ENCODE results near the gene KANK3.
"Not testable (repeated sequence)": the region's sequence is repeated elsewhere in the genome, so short reads cannot be mapped to it uniquely, and the experiment has no call there.

Gene KANK3

DNA sequence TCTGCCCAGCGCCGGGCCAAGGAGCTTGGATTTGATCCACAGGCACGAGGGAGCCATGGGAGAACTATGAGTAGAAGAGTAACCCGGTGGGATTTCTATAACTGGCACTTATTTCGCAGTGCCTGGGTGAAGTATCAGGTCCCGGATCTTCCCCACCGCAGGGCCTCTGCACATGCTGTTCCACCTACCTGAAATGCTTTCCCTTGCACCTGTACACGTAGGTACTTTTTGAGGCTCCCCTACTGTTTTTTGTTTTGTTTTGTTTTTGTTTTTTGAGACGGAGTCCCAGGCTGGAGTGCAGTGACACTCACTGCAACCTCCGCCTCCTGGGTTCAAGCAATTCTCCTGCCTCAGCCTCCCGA is 402 bp upstream of the KANK3 start:
- H3K36me3 ChIP-seq (ENCODE audit: control insufficient read depth, insufficient read depth, low read length): no peaks in the 10 kb centered on the region
- H3K9ac ChIP-seq (ENCODE audit: low read length): no peak overlapping the region
- peaks cover 5% of the 10 kb centered on the region for H3K4me1 ChIP-seq (ENCODE audit: control insufficient read depth, insufficient read depth, low read length)
- H3K4me3 ChIP-seq (ENCODE audit: low read length): no peak overlapping the region
- H3K9me3 ChIP-seq (ENCODE audit: control insufficient read depth, low read length): no peaks in the 10 kb centered on the region
- peaks cover 42% of the 10 kb centered on the region for H3K27me3 ChIP-seq (ENCODE audit: control insufficient read depth, insufficient read depth, low read length)

DNA sequence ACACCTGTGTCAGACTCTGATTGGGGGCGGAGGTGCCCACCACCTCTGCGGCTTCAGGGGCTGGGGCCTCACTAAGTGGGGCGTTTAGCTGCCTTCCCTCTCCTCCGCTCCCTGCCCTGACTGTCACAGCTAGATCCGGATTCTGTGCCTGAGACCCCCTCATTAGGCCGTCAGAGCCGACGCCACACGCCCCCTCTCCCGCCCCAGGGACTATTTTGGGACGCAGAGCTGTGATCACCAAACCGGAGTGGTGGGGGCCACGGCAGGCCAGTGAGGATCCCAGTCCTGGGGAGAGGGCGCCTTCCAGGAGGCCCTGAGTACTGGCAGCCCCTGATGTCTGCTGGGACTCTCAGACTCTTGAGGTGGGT is 762 bp downstream of the KANK3 start:
- Histone ChIP-seq H3K4me3 (ENCODE audit: low read length) (no peak overlapping the region), H3K27me3 (ENCODE audit: control insufficient read depth, insufficient read depth, low read length) (peaks cover 47% of the 10 kb centered on the region), H3K9me3 (ENCODE audit: control insufficient read depth, low read length) (no peaks in the 10 kb centered on the region), H3K36me3 (ENCODE audit: control insufficient read depth, insufficient read depth, low read length) (no peaks in the 10 kb centered on the region), H3K9ac (ENCODE audit: low read length) (no peak overlapping the region), H3K4me1 (ENCODE audit: control insufficient read depth, insufficient read depth, low read length) (peaks cover 9% of the 10 kb centered on the region)

DNA sequence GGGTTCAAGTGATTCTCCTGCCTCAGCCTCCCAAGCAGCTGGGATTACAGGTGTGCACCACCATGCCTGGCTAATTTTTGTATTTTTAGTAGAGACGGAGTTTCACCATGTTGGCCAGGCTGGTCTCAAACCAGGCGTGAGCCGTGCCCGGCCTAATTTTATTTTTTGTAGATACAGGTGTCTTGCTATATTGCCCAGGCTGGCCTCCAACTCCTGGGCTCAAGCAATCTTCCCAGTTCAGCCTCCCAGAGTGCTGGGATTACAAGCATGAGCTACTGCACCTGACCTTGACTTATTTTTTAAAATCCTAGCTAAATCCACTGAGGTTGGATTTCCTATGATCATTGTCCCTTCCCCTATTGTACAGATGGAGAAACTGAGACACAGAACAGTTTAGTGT is 1.6 kb downstream of the KANK3 start:
- H3K9me3 ChIP-seq (ENCODE audit: control insufficient read depth, low read length); H3K36me3 ChIP-seq (ENCODE audit: control insufficient read depth, insufficient read depth, low read length); H3K4me1 ChIP-seq (ENCODE audit: control insufficient read depth, insufficient read depth, low read length); H3K4me3 ChIP-seq (ENCODE audit: low read length); H3K9ac ChIP-seq (ENCODE audit: low read length): not testable (repeated sequence)
- H3K27me3 ChIP-seq (ENCODE audit: control insufficient read depth, insufficient read depth, low read length): peaks cover 52% of the 10 kb centered on the region

DNA sequence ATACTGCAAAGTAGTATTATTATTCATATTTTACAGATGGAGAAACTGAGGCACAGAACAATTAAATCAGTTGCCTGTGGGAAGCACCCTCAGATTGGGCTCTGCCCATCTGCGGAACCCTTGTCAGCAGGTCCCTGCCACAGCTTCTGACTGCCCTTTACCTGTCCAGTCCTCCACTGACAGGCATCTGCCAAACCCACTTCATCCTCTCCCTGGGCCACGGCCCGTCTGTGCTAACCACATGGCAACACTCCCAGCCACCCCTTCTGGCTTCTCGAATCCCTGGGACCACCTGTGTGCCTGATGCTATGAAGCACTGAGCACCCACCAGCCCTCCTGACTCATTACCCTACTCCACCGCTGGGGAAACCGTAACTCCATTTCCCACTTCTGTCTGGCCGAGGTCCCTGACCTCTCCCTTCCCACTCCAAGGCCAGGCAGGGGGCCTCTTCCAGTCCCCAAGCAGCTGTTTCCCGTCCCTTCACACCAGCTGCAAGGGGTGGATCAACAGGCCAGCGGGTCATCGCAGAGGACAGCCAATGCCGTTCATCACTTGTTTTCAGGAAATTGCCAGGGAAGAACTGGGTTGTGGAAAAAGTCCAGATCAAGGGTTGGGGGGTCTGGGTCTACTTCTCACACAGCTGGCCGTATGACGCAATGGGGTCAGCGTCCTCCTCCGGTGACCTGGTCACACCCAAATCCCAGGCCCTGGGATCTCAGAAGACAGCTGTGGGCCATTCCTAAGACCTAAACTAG is 2.5 kb downstream of the KANK3 start:
- Histone ChIP-seq H3K9ac (ENCODE audit: low read length) (no peak overlapping the region), H3K27me3 (ENCODE audit: control insufficient read depth, insufficient read depth, low read length) (peaks cover 59% of the 10 kb centered on the region), H3K9me3 (ENCODE audit: control insufficient read depth, low read length) (no peaks in the 10 kb centered on the region), H3K36me3 (ENCODE audit: control insufficient read depth, insufficient read depth, low read length) (no peaks in the 10 kb centered on the region), H3K4me1 (ENCODE audit: control insufficient read depth, insufficient read depth, low read length) (peaks cover 9% of the 10 kb centered on the region), H3K4me3 (ENCODE audit: low read length) (no peak overlapping the region)

- Histone ChIP-seq H3K9ac (ENCODE audit: low read length) (no peak overlapping the region), H3K9me3 (ENCODE audit: control insufficient read depth, low read length) (no peaks in the 10 kb centered on the region), H3K4me1 (ENCODE audit: control insufficient read depth, insufficient read depth, low read length) (peaks cover 19% of the 10 kb centered on the region), H3K27me3 (ENCODE audit: control insufficient read depth, insufficient read depth, low read length) (peaks cover 68% of the 10 kb centered on the region), H3K36me3 (ENCODE audit: control insufficient read depth, insufficient read depth, low read length) (no peaks in the 10 kb centered on the region), H3K4me3 (ENCODE audit: low read length) (no peak overlapping the region)
Observed at GRCh38 chr19:8338835-8339234, 4.2 kb downstream of the KANK3 start.

- H3K36me3 ChIP-seq (ENCODE audit: control insufficient read depth, insufficient read depth, low read length): no peaks in the 10 kb centered on the region
- H3K4me1 ChIP-seq (ENCODE audit: control insufficient read depth, insufficient read depth, low read length): peaks cover 24% of the 10 kb centered on the region
- no peak overlapping the region for H3K9ac ChIP-seq (ENCODE audit: low read length)
- H3K27me3 ChIP-seq (ENCODE audit: control insufficient read depth, insufficient read depth, low read length): peaks cover 69% of the 10 kb centered on the region
- H3K4me3 ChIP-seq (ENCODE audit: low read length): no peak overlapping the region
- no peaks in the 10 kb centered on the region for H3K9me3 ChIP-seq (ENCODE audit: control insufficient read depth, low read length)
Observed at GRCh38 chr19:8337728-8338127, 5.3 kb downstream of the KANK3 start.

DNA sequence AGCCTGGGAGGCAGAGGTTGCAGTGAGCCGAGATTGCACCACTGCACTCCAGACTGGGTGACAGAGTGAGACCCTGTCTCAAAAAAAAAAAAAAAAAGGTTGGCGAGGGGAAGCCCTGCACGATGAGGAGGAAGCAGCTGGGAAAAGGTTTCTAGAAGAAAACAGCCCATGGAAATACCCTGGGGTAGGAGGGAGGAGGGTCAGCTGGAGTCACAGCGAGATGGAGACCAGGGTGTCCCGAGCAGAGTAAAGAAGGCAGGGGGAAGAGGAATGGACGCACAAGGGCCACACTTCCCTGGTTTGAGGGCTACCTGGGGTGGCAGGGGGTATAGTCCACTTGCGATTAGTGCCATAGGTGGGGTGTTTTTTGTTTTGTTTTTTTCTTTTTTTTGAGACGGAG is 6.4 kb downstream of the KANK3 start:
- no peak overlapping the region for H3K4me3 ChIP-seq (ENCODE audit: low read length)
- H3K9me3 ChIP-seq (ENCODE audit: control insufficient read depth, low read length): no peaks in the 10 kb centered on the region
- no peak overlapping the region for H3K9ac ChIP-seq (ENCODE audit: low read length)
- no peaks in the 10 kb centered on the region for H3K36me3 ChIP-seq (ENCODE audit: control insufficient read depth, insufficient read depth, low read length)
- peaks cover 62% of the 10 kb centered on the region for H3K27me3 ChIP-seq (ENCODE audit: control insufficient read depth, insufficient read depth, low read length)
- H3K4me1 ChIP-seq (ENCODE audit: control insufficient read depth, insufficient read depth, low read length): peaks cover 22% of the 10 kb centered on the region

- no peaks in the 10 kb centered on the region for H3K36me3 ChIP-seq (ENCODE audit: control insufficient read depth, insufficient read depth, low read length)
- peaks cover 65% of the 10 kb centered on the region for H3K27me3 ChIP-seq (ENCODE audit: control insufficient read depth, insufficient read depth, low read length)
- H3K9me3 ChIP-seq (ENCODE audit: control insufficient read depth, low read length): no peaks in the 10 kb centered on the region
- H3K9ac ChIP-seq (ENCODE audit: low read length): no peak overlapping the region
- H3K4me1 ChIP-seq (ENCODE audit: control insufficient read depth, insufficient read depth, low read length): peaks cover 22% of the 10 kb centered on the region
- no peak overlapping the region for H3K4me3 ChIP-seq (ENCODE audit: low read length)
Observed at GRCh38 chr19:8336072-8336569, 6.9 kb downstream of the KANK3 start.

DNA sequence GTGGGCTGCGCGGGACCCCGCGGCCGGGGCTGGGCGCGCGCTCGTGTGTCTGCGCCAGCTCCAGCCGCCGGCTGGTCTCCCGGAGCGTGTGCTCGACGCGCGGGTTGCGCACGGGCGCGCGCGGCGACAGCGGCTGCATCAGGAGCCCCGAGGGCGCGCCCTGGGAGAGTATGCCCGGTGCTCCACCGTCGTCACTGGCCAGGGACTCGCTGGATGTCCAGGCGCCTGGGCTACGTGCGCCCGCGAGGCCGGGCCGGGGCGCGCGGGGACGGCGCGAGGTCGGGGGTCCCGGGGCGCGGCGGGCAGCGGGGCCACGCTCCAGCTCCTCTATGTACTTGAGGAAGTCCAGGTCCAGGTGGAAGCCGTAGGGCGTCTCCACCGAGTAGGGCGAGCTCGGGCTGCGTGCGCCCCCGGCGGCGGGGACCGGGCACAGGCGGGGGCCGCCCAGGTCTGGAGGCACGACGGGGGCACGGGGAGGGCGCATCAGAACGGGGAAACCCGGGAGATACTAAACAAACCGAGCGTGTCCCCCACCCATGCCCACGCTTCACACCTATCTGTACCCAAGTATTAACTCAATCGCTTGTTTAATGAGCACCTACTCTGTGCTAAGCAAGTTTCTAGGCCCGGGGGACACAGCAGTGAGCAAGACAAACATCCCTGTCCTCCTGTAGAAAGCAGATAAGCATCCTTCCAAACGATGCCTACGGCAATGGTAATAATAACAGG is 7.6 kb downstream of the KANK3 start:
- Histone ChIP-seq H3K9me3 (ENCODE audit: control insufficient read depth, low read length) (no peaks in the 10 kb centered on the region), H3K9ac (ENCODE audit: low read length) (no peak overlapping the region), H3K4me1 (ENCODE audit: control insufficient read depth, insufficient read depth, low read length) (peaks cover 22% of the 10 kb centered on the region), H3K36me3 (ENCODE audit: control insufficient read depth, insufficient read depth, low read length) (no peaks in the 10 kb centered on the region), H3K4me3 (ENCODE audit: low read length) (no peak overlapping the region), H3K27me3 (ENCODE audit: control insufficient read depth, insufficient read depth, low read length) (peaks cover 59% of the 10 kb centered on the region)

DNA sequence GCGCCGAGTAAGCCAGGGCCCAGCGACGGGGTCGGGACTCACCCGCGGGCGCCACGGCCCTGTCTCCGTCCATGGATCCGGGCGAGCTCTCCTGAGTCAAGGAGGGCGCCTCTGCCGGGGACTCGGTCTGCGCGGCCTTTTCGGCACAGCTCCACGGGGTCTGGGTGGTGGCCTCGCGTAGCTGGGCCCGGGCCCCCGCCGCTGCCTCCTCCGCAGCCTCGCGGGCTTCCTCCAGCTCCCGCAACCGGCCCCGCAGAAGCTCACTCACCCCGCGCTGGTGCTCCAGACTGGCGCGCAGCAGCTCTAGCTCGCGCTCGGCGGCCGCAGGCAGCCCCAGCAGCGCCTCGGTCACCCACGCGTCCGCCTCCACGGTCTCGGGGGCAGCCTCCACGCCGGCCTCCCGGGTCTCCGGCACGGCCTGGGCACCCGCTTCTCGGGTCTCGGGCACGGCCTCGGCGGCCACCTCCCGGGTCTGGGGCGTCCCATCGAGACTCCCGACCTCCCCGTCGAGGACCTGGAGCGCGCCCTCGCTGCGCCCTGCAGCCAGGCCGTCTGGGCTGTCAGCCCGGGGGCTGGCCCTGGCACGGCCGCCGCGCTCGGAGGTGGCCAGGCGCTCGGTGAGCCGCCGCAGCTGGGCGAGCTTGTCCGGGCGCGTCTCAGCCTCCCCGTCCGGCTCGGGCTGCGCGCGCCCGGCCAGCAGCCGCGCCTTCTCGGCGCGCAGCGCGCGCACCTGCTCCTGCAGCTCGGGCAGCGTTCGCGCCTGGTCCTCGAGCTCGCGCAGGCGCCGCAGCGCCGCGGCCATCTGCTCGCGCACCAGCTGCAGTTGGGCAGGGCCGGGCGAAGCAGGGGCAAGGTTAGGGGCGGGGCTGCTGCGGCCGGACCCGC is 8.4 kb downstream of the KANK3 start:
- no peak overlapping the region for H3K4me3 ChIP-seq (ENCODE audit: low read length)
- no peaks in the 10 kb centered on the region for H3K9me3 ChIP-seq (ENCODE audit: control insufficient read depth, low read length)
- peaks cover 22% of the 10 kb centered on the region for H3K4me1 ChIP-seq (ENCODE audit: control insufficient read depth, insufficient read depth, low read length)
- no peak overlapping the region for H3K9ac ChIP-seq (ENCODE audit: low read length)
- H3K36me3 ChIP-seq (ENCODE audit: control insufficient read depth, insufficient read depth, low read length): no peaks in the 10 kb centered on the region
- H3K27me3 ChIP-seq (ENCODE audit: control insufficient read depth, insufficient read depth, low read length): peaks cover 57% of the 10 kb centered on the region

GRCh38 chr19:8333767-8334457 is 9.2 kb downstream of the KANK3 start:
- Histone ChIP-seq H3K9ac (ENCODE audit: low read length) (no peak overlapping the region), H3K36me3 (ENCODE audit: control insufficient read depth, insufficient read depth, low read length) (no peaks in the 10 kb centered on the region), H3K4me1 (ENCODE audit: control insufficient read depth, insufficient read depth, low read length) (peaks cover 22% of the 10 kb centered on the region), H3K9me3 (ENCODE audit: control insufficient read depth, low read length) (no peaks in the 10 kb centered on the region), H3K4me3 (ENCODE audit: low read length) (no peak overlapping the region), H3K27me3 (ENCODE audit: control insufficient read depth, insufficient read depth, low read length) (peaks cover 53% of the 10 kb centered on the region)

All from mucosa of stomach (tissue), 1 donor.